NCI-H2196 treated with DMSO at 0.1 percent for 48 hours (cell line): Measurements from ENCODE around the gene HIVEP2.

ENCODE experiments used
- DNase-seq: peaks from one replicate; lab custom pipeline; 2025; ENCODE audit not compliant: unreplicated experiment; lab: John Stamatoyannopoulos, UW

HIVEP2 gene

DNA sequence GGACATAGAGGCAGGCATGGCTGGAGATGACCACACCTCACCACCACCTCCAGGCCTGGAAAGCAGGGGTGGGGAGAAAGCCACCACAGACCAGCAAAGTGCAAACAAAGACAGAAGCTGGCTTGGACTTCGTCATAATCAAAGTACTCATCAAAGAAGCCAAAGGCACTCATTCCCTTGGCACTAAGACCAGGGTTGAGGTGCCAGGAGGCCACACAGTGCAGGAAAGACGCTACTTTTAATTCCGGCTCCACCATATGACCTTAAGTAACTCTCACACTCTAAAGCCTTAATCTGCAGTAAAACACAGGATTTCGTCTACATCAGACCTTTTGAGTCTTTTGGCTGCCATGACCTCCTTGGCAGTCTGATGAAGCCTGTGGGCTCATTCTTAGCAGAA lies 123.1 kb downstream of the HIVEP2 start:
- peak; percentile 13 for DNase-seq

- no peak for DNase-seq
Observed at GRCh38 chr6:142821164-142821716, 123.7 kb downstream of the HIVEP2 start.

- no peak for DNase-seq
Observed at GRCh38 chr6:142820338-142821051, 124.5 kb downstream of the HIVEP2 start.

GRCh38 chr6:142819603-142820337 lies 125.2 kb downstream of the HIVEP2 start:
- DNase-seq = peak; percentile 34

DNA sequence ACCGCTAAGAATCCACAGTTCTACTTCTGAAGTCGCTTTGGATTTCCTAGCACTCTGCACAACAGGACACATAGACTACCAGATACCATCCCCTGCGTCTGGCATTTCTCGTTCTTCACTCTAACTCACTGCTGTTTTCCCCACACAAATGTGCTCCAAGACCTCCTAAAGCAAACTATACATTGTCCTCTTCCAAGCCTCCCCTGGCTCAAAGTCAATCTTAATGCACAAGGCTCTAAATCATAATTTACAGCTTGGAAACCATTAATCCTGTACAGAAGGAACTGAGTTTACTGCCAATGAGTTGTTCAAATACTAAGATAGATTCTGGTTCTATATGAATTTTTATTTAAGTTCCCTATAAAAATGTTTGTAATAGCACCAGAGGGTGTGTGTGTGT lies 128.5 kb downstream of the HIVEP2 start:
- DNase-seq = no peak

- no peak for DNase-seq
Observed at GRCh38 chr6:142816031-142816430, 128.9 kb downstream of the HIVEP2 start.

DNA sequence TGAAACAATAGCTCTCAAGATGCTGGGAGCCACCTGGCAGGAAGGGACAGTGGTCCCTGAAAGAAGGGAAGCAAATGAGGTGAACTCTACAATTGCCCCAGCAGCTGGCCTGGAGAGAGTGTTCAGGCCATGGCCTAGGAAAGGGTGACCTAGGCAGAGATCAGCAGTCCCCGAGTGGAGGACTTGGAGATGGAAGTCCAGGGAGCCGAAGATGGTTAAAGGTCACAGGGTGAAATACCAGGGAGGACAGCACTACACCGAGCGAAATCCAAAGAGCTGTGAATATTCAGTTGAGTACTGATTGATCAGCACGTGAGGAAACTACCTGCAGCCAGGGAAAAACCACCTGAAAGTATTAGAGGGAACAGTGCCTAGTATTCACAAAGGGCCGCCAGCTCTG lies 133.1 kb downstream of the HIVEP2 start:
- no peak for DNase-seq

GRCh38 chr6:142810952-142811514 lies 133.9 kb downstream of the HIVEP2 start:
- no peak for DNase-seq

- no peak for DNase-seq
Observed at GRCh38 chr6:142809947-142810346, 135.0 kb downstream of the HIVEP2 start.

DNA sequence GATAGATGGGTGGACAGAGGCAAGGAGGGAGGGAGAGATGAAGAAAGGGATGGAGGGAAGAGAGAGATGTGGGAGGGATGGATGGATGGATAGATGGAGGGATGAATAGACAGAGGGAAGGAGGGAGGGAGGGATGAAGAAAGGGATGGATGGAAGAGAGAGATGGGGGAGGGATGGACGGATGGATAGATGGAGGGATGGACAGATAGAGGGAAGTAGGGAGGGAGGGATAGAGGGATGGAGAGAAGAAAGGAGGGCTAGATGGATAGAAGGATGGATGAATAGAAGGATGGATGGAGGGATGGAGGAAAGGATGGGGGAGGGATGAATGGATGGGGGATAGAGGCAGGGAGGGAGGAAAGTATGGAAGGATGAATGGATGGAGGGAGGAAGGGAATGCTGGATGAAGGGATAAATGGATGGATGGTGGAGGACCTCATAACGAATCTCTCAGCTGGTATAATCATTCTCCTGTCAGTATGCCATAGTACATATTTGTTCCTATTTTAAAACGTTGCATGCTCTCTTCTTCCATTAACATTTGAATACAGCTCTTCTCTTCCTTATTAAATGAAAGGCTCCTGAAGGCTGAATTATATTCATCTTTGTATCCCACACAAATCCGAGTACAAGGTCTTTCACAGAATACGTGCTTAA lies 136.4 kb downstream of the HIVEP2 start:
- DNase-seq = no peak

DNA sequence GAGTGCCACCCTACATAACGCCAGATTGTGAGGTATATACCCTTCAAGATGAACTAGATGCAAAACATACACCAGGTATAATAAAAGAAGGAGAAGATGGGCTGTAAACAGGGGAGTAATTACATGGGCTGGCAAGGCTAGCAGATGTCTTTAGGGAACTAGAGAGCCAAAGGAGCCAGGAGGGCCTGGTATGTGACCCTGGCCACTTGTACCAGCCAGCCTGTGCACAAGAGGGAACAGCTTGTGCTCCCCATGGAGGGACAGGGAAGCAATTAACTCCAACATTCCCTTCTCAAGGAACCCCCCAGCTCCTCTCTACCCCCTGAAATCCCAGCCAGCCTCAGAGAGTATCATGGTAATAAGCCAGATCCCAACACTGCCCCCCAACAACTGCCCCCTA lies 139.9 kb downstream of the HIVEP2 start:
- DNase-seq = no peak

GRCh38 chr6:142804490-142804889 lies 140.5 kb downstream of the HIVEP2 start:
- no peak for DNase-seq

- no peak for DNase-seq
Observed at GRCh38 chr6:142803495-142804058, 141.4 kb downstream of the HIVEP2 start.

- DNase-seq = no peak
Observed at GRCh38 chr6:142803032-142803431, 141.9 kb downstream of the HIVEP2 start.

GRCh38 chr6:142802124-142802523 lies 142.9 kb downstream of the HIVEP2 start:
- no peak for DNase-seq

- DNase-seq = no peak
Observed at GRCh38 chr6:142800240-142800639, 144.7 kb downstream of the HIVEP2 start.

- DNase-seq = no peak
Observed at GRCh38 chr6:142799639-142800038, 145.3 kb downstream of the HIVEP2 start.

GRCh38 chr6:142797159-142797558 lies 147.8 kb downstream of the HIVEP2 start:
- no peak for DNase-seq

- DNase-seq = no peak
Observed at GRCh38 chr6:142796571-142796970, 148.4 kb downstream of the HIVEP2 start.

- DNase-seq = no peak
Observed at GRCh38 chr6:142796024-142796423, 149.0 kb downstream of the HIVEP2 start.

DNA sequence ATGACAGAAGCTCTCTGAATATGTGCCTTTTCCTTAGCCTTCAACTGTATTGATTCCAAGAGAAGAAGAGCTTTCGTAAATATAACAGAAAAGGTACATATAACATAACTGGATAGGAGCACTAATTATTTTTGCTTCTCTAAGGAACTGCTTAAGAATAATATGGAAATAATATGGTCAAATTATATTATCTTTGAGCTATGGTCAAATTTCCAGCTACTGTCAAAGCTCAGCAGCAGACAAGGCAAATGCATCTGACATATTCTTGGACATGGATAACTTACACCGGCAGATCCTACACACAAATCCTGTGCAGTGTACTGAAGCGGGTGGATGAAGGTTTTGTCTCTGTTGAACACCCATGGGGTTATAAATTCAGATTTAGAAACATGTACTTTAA lies 150.6 kb downstream of the HIVEP2 start:
- DNase-seq = no peak
